ENCODE data around the gene CANT1. TPM values are rescaled to one million over a fixed set of nuclear protein-coding genes. Genes with fewer than 3 reads are reported as not detected.

Gene CANT1
- total RNA-seq, 1 experiment from 2014 or later = 33.0 TPM

GRCh38 chr17:78996781-78997201, 12.8 kb downstream of the CANT1 start:
- TF ChIP-seq, protein P1, sequence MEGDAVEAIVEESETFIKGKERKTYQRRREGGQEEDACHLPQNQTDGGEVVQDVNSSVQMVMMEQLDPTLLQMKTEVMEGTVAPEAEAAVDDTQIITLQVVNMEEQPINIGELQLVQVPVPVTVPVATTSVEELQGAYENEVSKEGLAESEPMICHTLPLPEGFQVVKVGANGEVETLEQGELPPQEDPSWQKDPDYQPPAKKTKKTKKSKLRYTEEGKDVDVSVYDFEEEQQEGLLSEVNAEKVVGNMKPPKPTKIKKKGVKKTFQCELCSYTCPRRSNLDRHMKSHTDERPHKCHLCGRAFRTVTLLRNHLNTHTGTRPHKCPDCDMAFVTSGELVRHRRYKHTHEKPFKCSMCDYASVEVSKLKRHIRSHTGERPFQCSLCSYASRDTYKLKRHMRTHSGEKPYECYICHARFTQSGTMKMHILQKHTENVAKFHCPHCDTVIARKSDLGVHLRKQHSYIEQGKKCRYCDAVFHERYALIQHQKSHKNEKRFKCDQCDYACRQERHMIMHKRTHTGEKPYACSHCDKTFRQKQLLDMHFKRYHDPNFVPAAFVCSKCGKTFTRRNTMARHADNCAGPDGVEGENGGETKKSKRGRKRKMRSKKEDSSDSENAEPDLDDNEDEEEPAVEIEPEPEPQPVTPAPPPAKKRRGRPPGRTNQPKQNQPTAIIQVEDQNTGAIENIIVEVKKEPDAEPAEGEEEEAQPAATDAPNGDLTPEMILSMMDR (conservative IDR thresholded peaks at IDR 0.05) = no peak

More at GRCh38 chr17:78996781-78997201, 12.8 kb downstream of the CANT1 start:
- no peak for DNase-seq
- H2AFZ ChIP-seq (ENCODE audit: low read length) = no peak overlapping the region
- peaks cover 53% of the 10 kb centered on the region for H3K27me3 Mint-ChIP-seq (ENCODE audit: low read depth)
- no peaks in the 10 kb centered on the region; the same call in 1 of the 2 replicates for H3K27me3 ChIP-seq (ENCODE audit: insufficient read depth, low read length)
- no peaks in the 10 kb centered on the region for H3K79me1 ChIP-seq (ENCODE audit: insufficient read depth, low read depth, low read length, poor library complexity, severe bottlenecking)
- H3K27ac Mint-ChIP-seq = no peak overlapping the region
- no CpG with 5 or more reads among the region's 16 CpGs for WGBS (ENCODE audit: extremely low coverage, insufficient read length, low lambda C conversion rate)
- no peak overlapping the region for H3K27ac ChIP-seq (ENCODE audit: insufficient read length, low read depth, low read length)
- no peak overlapping the region for H3K14ac ChIP-seq (ENCODE audit: insufficient read depth, low read length)
- no peaks in the 10 kb centered on the region for H4K20me1 ChIP-seq (ENCODE audit: control insufficient read depth, insufficient read depth, insufficient read length)
- no peak overlapping the region for H4K91ac ChIP-seq (ENCODE audit: insufficient read length, low read depth, low read length)
- H3K4me3 Mint-ChIP-seq = no peak overlapping the region
- H3K79me2 ChIP-seq (ENCODE audit: insufficient read depth, low read length) = no peaks in the 10 kb centered on the region
- no peak overlapping the region for H4K8ac ChIP-seq (replicated peaks; ENCODE audit: insufficient read length, low read depth, low read length)
- H4K5ac ChIP-seq (ENCODE audit: insufficient read length, low read depth, low read length) = no peak overlapping the region
- H3K56ac ChIP-seq (ENCODE audit: insufficient read length, low read depth, low read length) = no peak overlapping the region
- no peak overlapping the region for H3K9ac ChIP-seq (ENCODE audit: extremely low read depth, insufficient read length, low read length)
- H3K18ac ChIP-seq (ENCODE audit: insufficient read length, low read depth, low read length) = no peak overlapping the region
- no peak overlapping the region for H3K4me2 ChIP-seq (ENCODE audit: insufficient read depth, insufficient read length, low read length)
- no peak overlapping the region for H2BK120ac ChIP-seq (ENCODE audit: low read depth, low read length, poor library complexity, severe bottlenecking)
- no peak overlapping the region for H2BK5ac ChIP-seq (ENCODE audit: insufficient read length, low read length)
- peaks cover 12 to 57% (median 34%) of the 10 kb centered on the region in 3 experiments; a peak in 6 of 7 replicates for H3K36me3 Mint-ChIP-seq (ENCODE audit: insufficient read depth in 1 of 3, low read depth in 3 of 3)
- H2AK5ac ChIP-seq (ENCODE audit: insufficient read length, low read length) = no peak overlapping the region
- H3T11ph ChIP-seq (ENCODE audit: low read length) = no peak overlapping the region
- no peak overlapping the region for H2BK12ac ChIP-seq (ENCODE audit: insufficient read length, low read depth, low read length)
- no peaks in the 10 kb centered on the region for H3K4me1 Mint-ChIP-seq
- H2BK15ac ChIP-seq (ENCODE audit: low read depth, low read length) = no peak overlapping the region
- no peak overlapping the region for H2BK20ac ChIP-seq (ENCODE audit: low read depth, low read length, poor library complexity, severe bottlenecking)
- no peaks in the 10 kb centered on the region for H3K23me2 ChIP-seq (ENCODE audit: insufficient read length, low read depth, low read length, poor library complexity, severe bottlenecking)
- H3K4me1 ChIP-seq (ENCODE audit: insufficient read depth, low read length) = no peaks in the 10 kb centered on the region
- H3K23ac ChIP-seq (ENCODE audit: insufficient read length, low read depth, low read length) = no peak overlapping the region
- no peaks in the 10 kb centered on the region for H3K9me3 Mint-ChIP-seq
- H3K4ac ChIP-seq (ENCODE audit: low read depth, low read length) = no peak overlapping the region
- no peaks in the 10 kb centered on the region for H3K9me3 ChIP-seq (ENCODE audit: control insufficient read depth, low read depth, low read length)
